ENCODE measurements around the gene BFSP2.
"Not testable (repeated sequence)": the region's sequence is repeated elsewhere in the genome, so short reads cannot be mapped to it uniquely, and the experiment has no call there.

DNA sequence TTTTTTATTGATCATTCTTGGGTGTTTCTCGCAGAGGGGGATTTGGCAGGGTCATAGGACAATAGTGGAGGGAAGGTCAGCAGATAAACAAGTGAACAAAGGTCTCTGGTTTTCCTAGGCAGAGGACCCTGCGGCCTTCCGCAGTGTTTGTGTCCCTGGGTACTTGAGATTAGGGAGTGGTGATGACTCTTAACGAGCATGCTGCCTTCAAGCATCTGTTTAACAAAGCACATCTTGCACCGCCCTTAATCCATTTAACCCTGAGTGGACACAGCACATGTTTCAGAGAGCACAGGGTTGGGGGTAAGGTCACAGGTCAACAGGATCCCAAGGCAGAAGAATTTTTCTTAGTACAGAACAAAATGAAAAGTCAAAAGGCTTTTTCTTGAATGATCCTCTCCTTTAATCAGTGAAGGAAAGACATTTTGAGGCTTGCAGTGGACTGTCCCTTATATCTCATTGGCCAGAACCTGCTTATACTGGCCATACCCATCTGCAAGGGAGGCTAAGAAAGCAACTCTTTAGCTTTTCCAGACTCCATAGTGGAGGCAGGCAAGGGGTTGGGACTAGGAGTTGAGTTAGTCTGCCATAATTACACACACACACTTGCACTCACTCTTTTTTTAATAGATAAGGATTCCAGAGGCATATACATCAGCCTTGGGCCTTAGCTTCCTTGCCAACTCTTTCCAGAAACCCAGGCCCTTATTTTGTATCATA lies 73.8 kb downstream of the BFSP2 start:
- TF ChIP-seq, protein P1, sequence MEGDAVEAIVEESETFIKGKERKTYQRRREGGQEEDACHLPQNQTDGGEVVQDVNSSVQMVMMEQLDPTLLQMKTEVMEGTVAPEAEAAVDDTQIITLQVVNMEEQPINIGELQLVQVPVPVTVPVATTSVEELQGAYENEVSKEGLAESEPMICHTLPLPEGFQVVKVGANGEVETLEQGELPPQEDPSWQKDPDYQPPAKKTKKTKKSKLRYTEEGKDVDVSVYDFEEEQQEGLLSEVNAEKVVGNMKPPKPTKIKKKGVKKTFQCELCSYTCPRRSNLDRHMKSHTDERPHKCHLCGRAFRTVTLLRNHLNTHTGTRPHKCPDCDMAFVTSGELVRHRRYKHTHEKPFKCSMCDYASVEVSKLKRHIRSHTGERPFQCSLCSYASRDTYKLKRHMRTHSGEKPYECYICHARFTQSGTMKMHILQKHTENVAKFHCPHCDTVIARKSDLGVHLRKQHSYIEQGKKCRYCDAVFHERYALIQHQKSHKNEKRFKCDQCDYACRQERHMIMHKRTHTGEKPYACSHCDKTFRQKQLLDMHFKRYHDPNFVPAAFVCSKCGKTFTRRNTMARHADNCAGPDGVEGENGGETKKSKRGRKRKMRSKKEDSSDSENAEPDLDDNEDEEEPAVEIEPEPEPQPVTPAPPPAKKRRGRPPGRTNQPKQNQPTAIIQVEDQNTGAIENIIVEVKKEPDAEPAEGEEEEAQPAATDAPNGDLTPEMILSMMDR (IDR thresholded peaks at IDR 0.05), result not testable (repeated sequence)
- TF ChIP-seq POLR2A (IDR thresholded peaks at IDR 0.05), result not testable (repeated sequence)
